HCT116 (cell line): ENCODE measurements around the gene SUOX. TPM values are rescaled to one million over a fixed set of nuclear protein-coding genes. Genes with fewer than 3 reads are reported as not detected.

Source experiments
- ATAC-seq: fragments of 200-7000 bp; cut with Tn5 transposase; 2 replicates; pipeline ENCODE4 v1.9.1; 2020; ENCODE audit warnings: mild to moderate bottlenecking, moderate library complexity
- BruUV-seq: library from RNA; stranded (reverse); fragments of 400-500 nt; replicated peaks from 2 replicates; lab custom pipeline; 2021; lab: Mats Ljungman, UMichigan
- CTCF ChIA-PET: fragments of 300-600 bp; sonication (Branson Sonifier 250); formaldehyde crosslinking; loops from one replicate; lab custom pipeline; 2021; ENCODE audit warnings: antibody characterized with exemption; lab: Charles Lee
- POLR2A ChIA-PET: fragments of 300-600, 350-600 bp; sonication (Branson Sonifier 250); formaldehyde crosslinking; loops from one replicate; lab custom pipeline; 2021; ENCODE audit warnings: antibody characterized with exemption; lab: Charles Lee
- RAD21 ChIA-PET, 2 experiments: fragments of 300-600 bp; sonication (Branson Sonifier 250); formaldehyde crosslinking; loops; one replicate each; lab custom pipeline; 2023; ENCODE audit warnings: low total read pairs in 2 of 2; ENCODE audit not compliant: uncharacterized antibody in 2 of 2, unreplicated experiment in 2 of 2, low non-redundant PET in 1 of 2; lab: Charles Lee
- DNase-seq: peaks from one replicate; pipeline ENCODE4 v3.0.0-alpha.2; 2010; ENCODE audit warnings: low read depth, low spot score
- H2AFZ ChIP-seq: fragments of 200-600 bp; shearing (Covaris generic), sonication (generic); 2 replicates; pipeline ENCODE4 v1.6.1; 2017; ENCODE audit warnings: low read depth, mixed run types, mixed read lengths, antibody characterized with exemption, low read length; ENCODE audit not compliant: poor library complexity, severe bottlenecking
- H3K27ac ChIP-seq: 2 replicates; pipeline ENCODE4 v1.5.1; 2012; ENCODE audit warnings: low read depth, low read length
- H3K27me3 ChIP-seq: fragments of 200-600 bp; sonication (generic); 2 replicates; pipeline ENCODE4 v1.6.1; 2016; ENCODE audit warnings: mixed run types, low read length, mixed read lengths; ENCODE audit not compliant: insufficient read depth
- H3K36me3 ChIP-seq, 2 experiments: fragments of 200-500 bp in 1 of 2; fragments of 200-600 bp in 1 of 2; sonication (Bioruptor generic) in 1 of 2; sonication (generic) in 1 of 2; 2 replicates each; pipeline versions ENCODE4 v1.5.1 to v1.6.1; 2014 to 2016; ENCODE audit warnings: low read length in 2 of 2, inconsistent platforms in 1 of 2, mixed read lengths in 1 of 2, mixed run types in 1 of 2; ENCODE audit not compliant: insufficient read depth in 2 of 2, control insufficient read depth in 1 of 2
- H3K4me1 ChIP-seq, 2 experiments: fragments of 200-600 bp in 1 of 2; sonication (generic) in 1 of 2; 2 replicates each; pipeline versions ENCODE4 v1.5.1 to v1.6.1; 2012 to 2017; ENCODE audit warnings: low read length in 2 of 2, inconsistent platforms in 1 of 2, mild to moderate bottlenecking in 1 of 2, mixed read lengths in 1 of 2, mixed run types in 1 of 2, moderate library complexity in 1 of 2; ENCODE audit not compliant: insufficient read depth in 2 of 2, control insufficient read depth in 1 of 2
- H3K4me2 ChIP-seq: fragments of 200-600 bp; sonication (generic); 2 replicates; pipeline ENCODE4 v1.6.1; 2017; ENCODE audit warnings: mixed run types, low read length, mixed read lengths
- H3K4me3 ChIP-seq, 2 experiments: fragments of 200-600 bp in 1 of 2; sonication (generic) in 1 of 2; replicated peaks in 1 of 2; 2 replicates each; pipeline ENCODE4 v1.5.1; 2011 to 2016; ENCODE audit warnings: low read length in 2 of 2, control low read depth in 1 of 2, low read depth in 1 of 2, mild to moderate bottlenecking in 1 of 2, mixed read lengths in 1 of 2, mixed run types in 1 of 2
- H3K79me2 ChIP-seq: fragments of 200-600 bp; sonication (generic); 2 replicates; pipeline ENCODE4 v1.6.1; 2017; ENCODE audit warnings: mild to moderate bottlenecking, mixed run types, low read length, moderate library complexity, mixed read lengths; ENCODE audit not compliant: insufficient read depth
- H3K9ac ChIP-seq: fragments of 200-600 bp; sonication (generic); 2 replicates; pipeline ENCODE4 v1.6.1; 2016; ENCODE audit warnings: low read length, mixed read lengths
- H3K9me2 ChIP-seq: fragments of 200-600 bp; sonication (generic), shearing (Covaris generic); 2 replicates; pipeline ENCODE4 v1.6.1; 2017; ENCODE audit warnings: mixed run types, mild to moderate bottlenecking, moderate library complexity; ENCODE audit not compliant: insufficient read depth
- H3K9me3 ChIP-seq, 2 experiments: fragments of 200-500 bp in 1 of 2; fragments of 200-600 bp in 1 of 2; sonication (Bioruptor generic) in 1 of 2; sonication (generic) in 1 of 2; 2 replicates each; pipeline ENCODE4 v1.6.1; 2014 to 2017; ENCODE audit warnings: low read length in 2 of 2, mixed read lengths in 2 of 2, inconsistent platforms in 1 of 2, low read depth in 1 of 2, mild to moderate bottlenecking in 1 of 2, mixed run types in 1 of 2, moderate library complexity in 1 of 2; ENCODE audit not compliant: control insufficient read depth in 1 of 2, insufficient read depth in 1 of 2
- H4K20me1 ChIP-seq: fragments of 200-600 bp; sonication (generic), shearing (Covaris generic); 2 replicates; pipeline ENCODE4 v1.6.1; 2017; ENCODE audit warnings: mixed run types, mild to moderate bottlenecking, moderate library complexity; ENCODE audit not compliant: insufficient read depth
- ATF3 ChIP-seq: IDR thresholded peaks from 2 replicates; pipeline ENCODE4 v1.6.1; 2012
- CBX3 ChIP-seq: IDR thresholded peaks from 2 replicates; pipeline ENCODE4 v1.6.1; 2012; ENCODE audit warnings: low read depth
- CTCF ChIP-seq, 3 experiments: fragments of 200-600 bp in 1 of 3; sonication (generic) in 1 of 3; IDR thresholded peaks in 2 of 3; conservative IDR thresholded peaks in 1 of 3; 2 replicates each; pipeline ENCODE4 v1.5.1; 2012 to 2017; ENCODE audit warnings: low read depth in 2 of 3, low read length in 2 of 3, antibody characterized with exemption in 1 of 3, borderline replicate concordance in 1 of 3, control low read depth in 1 of 3, mild to moderate bottlenecking in 1 of 3, mixed read lengths in 1 of 3, mixed run types in 1 of 3, moderate library complexity in 1 of 3; ENCODE audit not compliant: insufficient read depth in 1 of 3
- EGR1 ChIP-seq: IDR thresholded peaks from 2 replicates; pipeline ENCODE4 v1.6.1; 2012; ENCODE audit warnings: low read depth
- EZH2 ChIP-seq: fragments of 200-600 bp; sonication (generic); IDR thresholded peaks from 2 replicates; pipeline ENCODE4 v1.6.1; 2017; ENCODE audit warnings: antibody characterized with exemption, mixed run types
- JUND ChIP-seq: IDR thresholded peaks from 2 replicates; pipeline ENCODE4 v1.6.1; 2012
- POLR2AphosphoS5 ChIP-seq: IDR thresholded peaks from 2 replicates; pipeline ENCODE4 v1.6.1; 2011; ENCODE audit warnings: mild to moderate bottlenecking, low read depth, low read length, moderate library complexity
- SP1 ChIP-seq: IDR thresholded peaks from 2 replicates; pipeline ENCODE4 v1.6.1; 2012; ENCODE audit warnings: low read depth
- SRF ChIP-seq: IDR thresholded peaks from 2 replicates; pipeline ENCODE4 v1.6.1; 2012; ENCODE audit warnings: low read depth
- TCF7L2 ChIP-seq: IDR thresholded peaks from 2 replicates; pipeline ENCODE4 v1.7.0; 2011; ENCODE audit warnings: borderline replicate concordance, inconsistent platforms; ENCODE audit not compliant: insufficient read depth, insufficient read length; ENCODE audit errors: extremely low read depth
- YY1 ChIP-seq: IDR thresholded peaks from 2 replicates; pipeline ENCODE4 v1.6.1; 2011; ENCODE audit warnings: low read length, low read depth, moderate library complexity, mild to moderate bottlenecking; ENCODE audit not compliant: insufficient replicate concordance; ENCODE audit errors: extremely low read depth
- ZBTB33 ChIP-seq: IDR thresholded peaks from 2 replicates; pipeline ENCODE4 v1.6.1; 2011; ENCODE audit warnings: mild to moderate bottlenecking, low read length, moderate library complexity; ENCODE audit not compliant: insufficient replicate concordance; ENCODE audit errors: extremely low read depth
- ZFX ChIP-seq: fragments of 450-650 bp; IDR thresholded peaks from 2 replicates; pipeline ENCODE4 v1.6.1; 2017
- intact Hi-C: fragments of 100-400 bp; cut with micrococcal nuclease; formaldehyde crosslinking; loops from 2 replicates; pipeline ENCODE4 v1.10.0; 2022
- total RNA-seq: library from RNA; stranded (reverse); gene quantifications from one replicate; pipeline ENCODE4 v1.2.1, GENCODE V29; 2021; ENCODE audit not compliant: unreplicated experiment

Gene SUOX
- total RNA-seq, 1 experiment from 2014 or later: 18.0 TPM

- H2AFZ ChIP-seq: no peak overlapping the region
- ATAC-seq (peak; percentile 5; the same call in 1 of the 2 replicates), DNase-seq (no peak)
- ChIA-PET CTCF (interaction anchor here (1.4 to 1.5 kb wide), 3 partner anchors 15 to 41 kb away, joined by 3 to 5 read pairs (median 4); no protein-coding TSS in a partner anchor), POLR2A (no interaction called here), RAD21 (interaction anchor here in 1 of 2 experiments (0.7 kb wide), 1 partner anchor 41 kb away, joined by 6 read pairs; no protein-coding TSS in a partner anchor)
- peaks cover 3 to 4% of the 10 kb centered on the region in 2 experiments; a peak in 1 of 4 replicates for H3K36me3 ChIP-seq
- no peaks in the 10 kb centered on the region for H3K9me2 ChIP-seq
- intact Hi-C loops: no loop called here
- no TSS peak for BruUV-seq
- H3K4me1 ChIP-seq: peaks cover 30 to 36% of the 10 kb centered on the region in 2 experiments
- H3K27ac ChIP-seq: peak overlapping the region; percentile 5
- H3K27me3 ChIP-seq: no peaks in the 10 kb centered on the region
- H3K4me3 ChIP-seq: no peak overlapping the region
- no peaks in the 10 kb centered on the region for H3K9me3 ChIP-seq
- no peak for TF ChIP-seq YY1
- H3K79me2 ChIP-seq: no peaks in the 10 kb centered on the region
- H4K20me1 ChIP-seq: no peaks in the 10 kb centered on the region
- peak overlapping the region; percentile 74 for H3K4me2 ChIP-seq
- no peak overlapping the region for H3K9ac ChIP-seq
These were observed 41.7 kb upstream of the SUOX start for GRCh38 chr12:55955344-55955743.

- H3K79me2 ChIP-seq: no peaks in the 10 kb centered on the region
- ChIA-PET RAD21 (interaction anchor here in 1 of 2 experiments (0.7 kb wide), 1 partner anchor 40 kb away, joined by 6 read pairs; no protein-coding TSS in a partner anchor), CTCF (interaction anchor here (1.1 to 1.5 kb wide), 3 partner anchors 16 to 40 kb away, joined by 3 to 4 read pairs (median 4); no protein-coding TSS in a partner anchor), POLR2A (no interaction called here)
- BruUV-seq: no TSS peak
- peaks cover 3 to 4% of the 10 kb centered on the region in 2 experiments; a peak in 1 of 4 replicates for H3K36me3 ChIP-seq
- 0 out of 4 replicates have a peak overlapping the region, but pooled peaks of 1 of the 2 experiments have one; percentile 11 for H3K4me3 ChIP-seq
- H3K27me3 ChIP-seq: no peaks in the 10 kb centered on the region
- peak; percentile 94 for ATAC-seq
- H3K4me2 ChIP-seq: peak overlapping the region; percentile 74
- peaks cover 30 to 36% of the 10 kb centered on the region in 2 experiments for H3K4me1 ChIP-seq
- no peaks in the 10 kb centered on the region for H3K9me2 ChIP-seq
- H3K27ac ChIP-seq: peak overlapping the region; percentile 5
- no peak overlapping the region for H2AFZ ChIP-seq
- intact Hi-C loops: no loop called here
- H3K9me3 ChIP-seq: no peaks in the 10 kb centered on the region
- peak overlapping the region; percentile 24; the same call in 1 of the 2 replicates for H3K9ac ChIP-seq
- H4K20me1 ChIP-seq: no peaks in the 10 kb centered on the region
- peak; percentile 88 for DNase-seq
- no peak for TF ChIP-seq ZFX
- no peak for TF ChIP-seq ATF3
- peak; percentile 75; the same call in 1 of the 2 replicates for TF ChIP-seq CBX3
- TF ChIP-seq JUND: peak; percentile 95
- TF ChIP-seq SRF: no peak
- peak; percentile 40 to 87 (median 80); a peak in 5 of 6 replicates for TF ChIP-seq CTCF (IDR thresholded peaks at IDR 0.05 in 2 of 3, conservative IDR thresholded peaks at IDR 0.05 in 1 of 3; ENCODE audit: borderline replicate concordance in 1 of 3, insufficient read depth in 1 of 3, low read depth in 2 of 3, low read length in 2 of 3)
- no peak for TF ChIP-seq ZBTB33
- TF ChIP-seq YY1: peak; percentile 24
- TF ChIP-seq EGR1: no peak
- TF ChIP-seq SP1: peak; percentile 81
- peak; percentile 54; the same call in 1 of the 2 replicates for TF ChIP-seq POLR2AphosphoS5
- TF ChIP-seq EZH2: no peak
- peak; percentile 97 for TF ChIP-seq TCF7L2
These were observed 41.1 kb upstream of the SUOX start for GRCh38 chr12:55955800-55956508.
